ENCODE measurements around the gene FAM53B.

The FAM53B gene

DNA sequence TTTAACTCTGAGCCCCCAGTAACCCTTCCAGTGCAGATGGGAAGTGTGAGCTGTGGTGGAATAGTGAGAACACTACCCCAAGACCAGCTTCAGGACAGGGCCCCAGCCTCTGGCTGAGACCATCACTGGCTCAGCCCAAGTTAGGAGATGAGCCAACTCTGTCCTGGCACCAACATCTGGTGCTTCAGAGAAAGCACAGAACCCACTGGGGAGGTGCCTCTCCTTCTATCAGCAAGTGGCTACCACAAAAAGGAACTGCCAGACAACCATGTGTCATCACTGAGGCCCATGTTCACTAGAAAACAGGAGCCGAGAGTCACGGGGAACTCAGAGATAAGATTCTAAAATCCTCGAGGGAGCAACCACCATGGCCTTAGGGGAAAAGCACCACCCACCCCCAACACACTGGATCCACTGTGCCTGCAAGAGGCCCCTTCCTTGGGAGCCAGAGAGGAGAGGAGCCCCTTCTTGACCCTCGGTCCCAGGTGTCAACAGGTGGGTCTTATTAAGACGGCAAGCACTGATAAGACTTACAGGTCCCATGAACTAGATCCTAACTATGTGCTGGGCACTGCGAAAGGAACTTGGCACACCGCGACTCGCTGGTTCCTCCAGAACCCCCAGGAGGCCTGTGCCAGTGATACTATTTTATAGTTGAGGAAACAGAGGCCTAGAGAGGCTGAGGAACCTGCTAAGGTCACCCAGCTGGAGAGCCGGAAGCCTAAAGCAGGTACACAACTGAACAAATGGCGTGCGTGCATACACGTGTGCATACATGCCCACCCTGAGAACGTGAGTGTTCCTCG is 102.7 kb downstream of the FAM53B start:
- no peaks in the 10 kb centered on the region for H3K4me1 ChIP-seq (ENCODE audit: control insufficient read depth, insufficient read depth, low read length)
- H3K27me3 ChIP-seq (ENCODE audit: control insufficient read depth, insufficient read depth, low read length): no peaks in the 10 kb centered on the region
- no peak overlapping the region for H3K4me3 ChIP-seq (ENCODE audit: low read depth, low read length)
- no peak overlapping the region for H3K9ac ChIP-seq (ENCODE audit: low read depth, low read length)
- H3K27ac ChIP-seq (ENCODE audit: low read depth, low read length): no peak overlapping the region
- H3K36me3 ChIP-seq (ENCODE audit: control insufficient read depth, insufficient read depth, low read length): no peaks in the 10 kb centered on the region
- no peaks in the 10 kb centered on the region for H3K9me3 ChIP-seq (ENCODE audit: control insufficient read depth, insufficient read depth, low read length)

DNA sequence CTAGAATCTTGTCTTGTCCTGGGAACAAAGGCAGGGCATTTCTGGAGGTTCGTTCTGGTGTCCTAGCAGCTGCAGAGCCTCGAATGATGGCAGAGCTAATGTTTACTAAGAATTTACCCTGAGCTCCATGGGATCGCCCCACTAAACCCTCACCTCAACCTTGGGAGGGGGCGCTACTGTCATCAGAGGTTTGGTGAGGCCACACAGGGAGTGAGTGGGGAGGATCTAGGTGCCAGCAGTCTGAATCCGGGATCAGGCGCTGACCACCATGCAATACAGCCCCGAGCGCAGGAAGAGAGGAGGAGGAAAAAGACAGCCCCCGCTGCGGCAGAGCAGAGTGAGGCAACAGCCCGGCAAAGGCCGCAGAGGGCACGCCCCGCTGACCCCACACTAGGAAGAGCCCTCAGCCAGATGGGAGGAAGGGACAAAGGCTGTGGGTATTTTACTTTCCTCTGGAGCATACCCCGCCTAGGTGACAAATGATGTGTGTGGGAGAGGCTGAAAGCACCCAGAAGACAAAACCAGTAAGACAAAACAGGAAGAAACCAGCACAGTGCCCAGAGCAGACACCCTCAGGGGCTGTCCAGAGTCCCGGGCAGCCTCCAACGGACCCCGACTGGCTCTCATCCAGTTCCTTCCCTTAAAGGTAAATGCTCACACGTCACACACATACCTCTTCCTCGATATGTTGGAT is 103.5 kb downstream of the FAM53B start:
- H3K4me1 ChIP-seq (ENCODE audit: control insufficient read depth, insufficient read depth, low read length): no peaks in the 10 kb centered on the region
- no peak overlapping the region for H3K9ac ChIP-seq (ENCODE audit: low read depth, low read length)
- H3K27ac ChIP-seq (ENCODE audit: low read depth, low read length): no peak overlapping the region

DNA sequence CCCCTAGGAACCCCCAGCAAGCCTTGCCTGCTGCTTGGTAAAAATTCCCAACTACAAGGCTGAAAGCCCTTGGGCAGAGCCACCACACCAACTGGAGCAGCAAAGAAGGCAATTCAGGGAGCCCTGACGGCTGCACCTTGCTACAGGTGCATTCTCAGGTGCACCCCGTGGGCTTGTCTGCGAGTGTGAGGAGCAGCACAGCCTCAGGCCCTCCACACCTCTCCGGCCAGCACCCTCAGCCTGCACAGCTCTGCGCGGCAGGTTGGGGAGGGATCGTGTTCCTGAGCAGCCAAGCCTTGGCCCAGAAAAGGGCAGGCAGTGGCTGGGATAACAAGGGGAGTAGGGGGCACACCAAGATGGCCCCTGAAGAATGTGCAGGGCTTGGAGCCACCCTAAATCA is 104.1 kb downstream of the FAM53B start:
- Histone ChIP-seq H3K36me3 (ENCODE audit: control insufficient read depth, insufficient read depth, low read length) (no peaks in the 10 kb centered on the region), H3K27ac (ENCODE audit: low read depth, low read length) (no peak overlapping the region), H3K27me3 (ENCODE audit: control insufficient read depth, insufficient read depth, low read length) (no peaks in the 10 kb centered on the region), H3K4me1 (ENCODE audit: control insufficient read depth, insufficient read depth, low read length) (no peaks in the 10 kb centered on the region), H3K4me3 (ENCODE audit: low read depth, low read length) (no peak overlapping the region), H3K9me3 (ENCODE audit: control insufficient read depth, insufficient read depth, low read length) (no peaks in the 10 kb centered on the region), H3K9ac (ENCODE audit: low read depth, low read length) (no peak overlapping the region)

More for the DNA sequence above, 103.5 kb downstream of the FAM53B start:
- H3K36me3 ChIP-seq (ENCODE audit: control insufficient read depth, insufficient read depth, low read length): no peaks in the 10 kb centered on the region
- no peaks in the 10 kb centered on the region for H3K27me3 ChIP-seq (ENCODE audit: control insufficient read depth, insufficient read depth, low read length)
- H3K9me3 ChIP-seq (ENCODE audit: control insufficient read depth, insufficient read depth, low read length): no peaks in the 10 kb centered on the region
- H3K4me3 ChIP-seq (ENCODE audit: low read depth, low read length): no peak overlapping the region

- H3K9ac ChIP-seq (ENCODE audit: low read depth, low read length): no peak overlapping the region
- no peaks in the 10 kb centered on the region for H3K36me3 ChIP-seq (ENCODE audit: control insufficient read depth, insufficient read depth, low read length)
Observed at GRCh38 chr10:124639646-124640045, 104.5 kb downstream of the FAM53B start.

DNA sequence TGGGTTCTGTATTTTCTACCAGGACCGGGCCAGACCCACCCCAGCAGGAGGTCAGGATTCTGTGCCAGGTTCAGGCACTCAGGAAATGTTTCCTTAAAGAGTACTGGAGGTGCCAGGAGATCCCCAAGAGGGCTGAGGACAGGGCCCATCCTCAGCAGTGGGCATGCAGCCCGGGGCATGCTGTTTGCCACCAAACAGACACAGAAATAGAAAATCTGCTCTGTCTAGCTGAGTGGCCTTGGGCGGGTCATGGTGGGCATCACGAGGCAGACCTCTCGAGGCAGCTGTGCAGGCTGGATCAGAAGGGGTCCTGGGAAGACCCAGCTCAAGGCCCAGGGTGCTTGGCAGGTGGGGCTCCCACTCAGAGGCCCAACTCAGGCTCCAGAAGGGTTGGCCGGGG is 105.0 kb downstream of the FAM53B start:
- H3K9ac ChIP-seq (ENCODE audit: low read depth, low read length): no peak overlapping the region
- no peak overlapping the region for H3K4me3 ChIP-seq (ENCODE audit: low read depth, low read length)
- H3K27me3 ChIP-seq (ENCODE audit: control insufficient read depth, insufficient read depth, low read length): no peaks in the 10 kb centered on the region
- no peaks in the 10 kb centered on the region for H3K9me3 ChIP-seq (ENCODE audit: control insufficient read depth, insufficient read depth, low read length)
- no peak overlapping the region for H3K27ac ChIP-seq (ENCODE audit: low read depth, low read length)
- no peaks in the 10 kb centered on the region for H3K4me1 ChIP-seq (ENCODE audit: control insufficient read depth, insufficient read depth, low read length)
- no peaks in the 10 kb centered on the region for H3K36me3 ChIP-seq (ENCODE audit: control insufficient read depth, insufficient read depth, low read length)

More at GRCh38 chr10:124639646-124640045, 104.5 kb downstream of the FAM53B start:
- Histone ChIP-seq H3K27ac (ENCODE audit: low read depth, low read length) (no peak overlapping the region), H3K9me3 (ENCODE audit: control insufficient read depth, insufficient read depth, low read length) (no peaks in the 10 kb centered on the region), H3K4me1 (ENCODE audit: control insufficient read depth, insufficient read depth, low read length) (no peaks in the 10 kb centered on the region), H3K27me3 (ENCODE audit: control insufficient read depth, insufficient read depth, low read length) (no peaks in the 10 kb centered on the region), H3K4me3 (ENCODE audit: low read depth, low read length) (no peak overlapping the region)

GRCh38 chr10:124637746-124638145 is 106.4 kb downstream of the FAM53B start:
- no peak overlapping the region for H3K27ac ChIP-seq (ENCODE audit: low read depth, low read length)
- H3K9me3 ChIP-seq (ENCODE audit: control insufficient read depth, insufficient read depth, low read length): no peaks in the 10 kb centered on the region
- no peak overlapping the region for H3K4me3 ChIP-seq (ENCODE audit: low read depth, low read length)
- H3K36me3 ChIP-seq (ENCODE audit: control insufficient read depth, insufficient read depth, low read length): no peaks in the 10 kb centered on the region
- H3K9ac ChIP-seq (ENCODE audit: low read depth, low read length): no peak overlapping the region
- H3K27me3 ChIP-seq (ENCODE audit: control insufficient read depth, insufficient read depth, low read length): no peaks in the 10 kb centered on the region
- H3K4me1 ChIP-seq (ENCODE audit: control insufficient read depth, insufficient read depth, low read length): no peaks in the 10 kb centered on the region

GRCh38 chr10:124637091-124637700 is 107.0 kb downstream of the FAM53B start:
- Histone ChIP-seq H3K27ac (ENCODE audit: low read depth, low read length) (no peak overlapping the region), H3K4me1 (ENCODE audit: control insufficient read depth, insufficient read depth, low read length) (no peaks in the 10 kb centered on the region), H3K36me3 (ENCODE audit: control insufficient read depth, insufficient read depth, low read length) (no peaks in the 10 kb centered on the region), H3K4me3 (ENCODE audit: low read depth, low read length) (no peak overlapping the region), H3K9ac (ENCODE audit: low read depth, low read length) (no peak overlapping the region), H3K27me3 (ENCODE audit: control insufficient read depth, insufficient read depth, low read length) (no peaks in the 10 kb centered on the region), H3K9me3 (ENCODE audit: control insufficient read depth, insufficient read depth, low read length) (no peaks in the 10 kb centered on the region)

DNA sequence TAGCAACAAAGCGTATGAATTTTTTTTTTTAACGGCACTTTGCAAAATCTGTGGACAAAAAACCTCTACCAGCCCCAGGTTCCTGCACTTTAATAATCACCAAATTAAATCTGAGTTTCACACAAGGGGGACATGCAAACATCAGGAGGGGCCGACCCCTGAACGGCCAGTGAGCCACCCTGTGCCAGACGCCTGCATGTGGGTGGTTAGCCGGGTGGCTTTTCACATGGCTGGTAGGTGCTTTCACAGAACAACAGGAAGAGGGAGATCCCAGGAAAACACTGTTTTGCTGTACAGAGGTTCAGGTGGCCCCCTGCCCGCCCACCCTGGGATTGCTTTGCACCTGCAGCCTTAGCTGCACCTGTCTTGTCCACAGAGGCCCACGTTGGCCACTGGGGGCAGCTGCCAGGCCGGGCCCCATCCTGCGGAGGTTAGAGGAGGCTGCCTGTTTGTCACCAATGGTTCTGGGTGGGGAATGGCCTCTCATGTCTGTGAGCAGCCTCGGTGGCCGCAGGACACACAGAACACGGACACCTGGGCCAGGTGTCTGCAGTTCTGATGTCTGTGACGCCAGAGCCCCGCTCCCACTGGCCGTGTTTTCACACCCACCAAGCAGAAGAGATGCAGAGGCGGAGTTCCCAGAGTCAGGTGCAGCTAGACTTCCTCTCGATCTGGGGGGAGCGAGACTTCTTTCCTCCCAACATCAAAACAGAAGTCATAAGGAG is 107.7 kb downstream of the FAM53B start:
- Histone ChIP-seq H3K27ac (ENCODE audit: low read depth, low read length) (no peak overlapping the region), H3K36me3 (ENCODE audit: control insufficient read depth, insufficient read depth, low read length) (no peaks in the 10 kb centered on the region), H3K9me3 (ENCODE audit: control insufficient read depth, insufficient read depth, low read length) (no peaks in the 10 kb centered on the region), H3K4me3 (ENCODE audit: low read depth, low read length) (no peak overlapping the region), H3K9ac (ENCODE audit: low read depth, low read length) (no peak overlapping the region), H3K4me1 (ENCODE audit: control insufficient read depth, insufficient read depth, low read length) (no peaks in the 10 kb centered on the region), H3K27me3 (ENCODE audit: control insufficient read depth, insufficient read depth, low read length) (no peaks in the 10 kb centered on the region)

GRCh38 chr10:124632566-124632965 is 111.6 kb downstream of the FAM53B start:
- peaks cover 9% of the 10 kb centered on the region for H3K4me1 ChIP-seq (ENCODE audit: control insufficient read depth, insufficient read depth, low read length)

GRCh38 chr10:124632064-124632531 is 112.1 kb downstream of the FAM53B start:
- Histone ChIP-seq H3K4me3 (ENCODE audit: low read depth, low read length) (no peak overlapping the region), H3K9me3 (ENCODE audit: control insufficient read depth, insufficient read depth, low read length) (no peaks in the 10 kb centered on the region), H3K27me3 (ENCODE audit: control insufficient read depth, insufficient read depth, low read length) (no peaks in the 10 kb centered on the region), H3K27ac (ENCODE audit: low read depth, low read length) (no peak overlapping the region), H3K9ac (ENCODE audit: low read depth, low read length) (no peak overlapping the region), H3K36me3 (ENCODE audit: control insufficient read depth, insufficient read depth, low read length) (no peaks in the 10 kb centered on the region), H3K4me1 (ENCODE audit: control insufficient read depth, insufficient read depth, low read length) (peaks cover 14% of the 10 kb centered on the region)

More at GRCh38 chr10:124632566-124632965, 111.6 kb downstream of the FAM53B start:
- Histone ChIP-seq H3K4me3 (ENCODE audit: low read depth, low read length) (no peak overlapping the region), H3K9me3 (ENCODE audit: control insufficient read depth, insufficient read depth, low read length) (no peaks in the 10 kb centered on the region), H3K27ac (ENCODE audit: low read depth, low read length) (no peak overlapping the region), H3K9ac (ENCODE audit: low read depth, low read length) (no peak overlapping the region), H3K27me3 (ENCODE audit: control insufficient read depth, insufficient read depth, low read length) (no peaks in the 10 kb centered on the region), H3K36me3 (ENCODE audit: control insufficient read depth, insufficient read depth, low read length) (no peaks in the 10 kb centered on the region)

Measured in HUES48 (cell line).